Measurements from ENCODE around the gene DRC3. TPM values are rescaled to one million over a fixed set of nuclear protein-coding genes. Genes with fewer than 3 reads are reported as not detected.
A peak's percentile ranks its signal among the peaks of the same experiment; 100 is the strongest.

Gene DRC3
- total and polyA plus RNA-seq, 7 donors: 0.39 to 1.8 (median 0.69) TPM

- ATAC-seq (no peak), DNase-seq (no peak)
- TF ChIP-seq CTCF (IDR thresholded peaks at IDR 0.05): no peak
- Histone ChIP-seq H3K27me3 (ENCODE audit: insufficient read depth in 3 of 3, low read length in 2 of 3) (no peaks in the 10 kb centered on the region), H3K36me3 (ENCODE audit: insufficient read depth in 1 of 2, low read depth in 1 of 2) (peaks cover 0 to 41% of the 10 kb centered on the region in 2 donors), H3K4me3 (no peak overlapping the region), H3K27ac (no peak overlapping the region), H3K9me3 (no peaks in the 10 kb centered on the region), H3K4me1 (peaks cover 10% of the 10 kb centered on the region)
- 94 to 100% (median 95%) methylated on average over 6 of the region's 6 CpGs for WGBS, 3 donors
- intact Hi-C loops (cut with DNase I): no loop called here
Measured at GRCh38 chr17:18014006-18014405, 41.3 kb downstream of the DRC3 start.

- DNase-seq: no peak
- peaks cover 10% of the 10 kb centered on the region for H3K4me1 ChIP-seq
- whole genome bisulfite sequencing, 3 donors: 90 to 94% (median 90%) methylated on average over 5 of the region's 5 CpGs
- H3K4me3 ChIP-seq: no peak overlapping the region
- no peak overlapping the region for H3K27ac ChIP-seq
- TF ChIP-seq CTCF (IDR thresholded peaks at IDR 0.05): no peak
- peaks cover 0 to 44% of the 10 kb centered on the region in 2 donors for H3K36me3 ChIP-seq (ENCODE audit: insufficient read depth in 1 of 2, low read depth in 1 of 2)
- no peak for ATAC-seq
- intact Hi-C loops (cut with DNase I): no loop called here
- no peaks in the 10 kb centered on the region for H3K27me3 ChIP-seq (ENCODE audit: insufficient read depth in 3 of 3, low read length in 2 of 3)
- no peaks in the 10 kb centered on the region for H3K9me3 ChIP-seq
Measured at GRCh38 chr17:18015593-18015992, 42.9 kb downstream of the DRC3 start.

- H3K36me3 ChIP-seq (ENCODE audit: insufficient read depth in 1 of 2, low read depth in 1 of 2): peaks cover 2 to 46% of the 10 kb centered on the region in 2 donors
- ATAC-seq (no peak), DNase-seq (no peak)
- H3K27ac ChIP-seq: no peak overlapping the region
- H3K4me1 ChIP-seq: peaks cover 14% of the 10 kb centered on the region
- WGBS, 3 donors: 94 to 96% (median 94%) methylated on average over 12 of the region's 12 CpGs
- TF ChIP-seq CTCF (IDR thresholded peaks at IDR 0.05): no peak
- no peaks in the 10 kb centered on the region for H3K9me3 ChIP-seq
- no peaks in the 10 kb centered on the region for H3K27me3 ChIP-seq (ENCODE audit: insufficient read depth in 3 of 3, low read length in 2 of 3)
- H3K4me3 ChIP-seq: no peak overlapping the region
- intact Hi-C loops (cut with DNase I): no loop called here
Measured at GRCh38 chr17:18016426-18016825, 43.8 kb downstream of the DRC3 start.

- Histone ChIP-seq H3K27ac (peak overlapping the region; percentile 53), H3K9me3 (no peaks in the 10 kb centered on the region), H3K4me1 (peaks cover 14% of the 10 kb centered on the region), H3K27me3 (ENCODE audit: insufficient read depth in 3 of 3, low read length in 2 of 3) (no peaks in the 10 kb centered on the region), H3K36me3 (ENCODE audit: insufficient read depth in 1 of 2, low read depth in 1 of 2) (peaks cover 2 to 45% of the 10 kb centered on the region in 2 donors), H3K4me3 (no peak overlapping the region)
- ATAC-seq: no peak
- intact Hi-C loops (cut with DNase I): no loop called here
- WGBS, 3 donors: 85 to 92% (median 90%) methylated on average over 3 of the region's 3 CpGs
- TF ChIP-seq CTCF (IDR thresholded peaks at IDR 0.05): no peak
- no peak for DNase-seq
Measured at GRCh38 chr17:18017958-18018357, 45.3 kb downstream of the DRC3 start.

- no peaks in the 10 kb centered on the region for H3K9me3 ChIP-seq
- intact Hi-C loops (cut with DNase I): no loop called here
- H3K4me3 ChIP-seq: no peak overlapping the region
- H3K27ac ChIP-seq: no peak overlapping the region
- H3K36me3 ChIP-seq (ENCODE audit: insufficient read depth in 1 of 2, low read depth in 1 of 2): peaks cover 2 to 43% of the 10 kb centered on the region in 2 donors
- TF ChIP-seq CTCF (IDR thresholded peaks at IDR 0.05): no peak
- H3K27me3 ChIP-seq (ENCODE audit: insufficient read depth in 3 of 3, low read length in 2 of 3): no peaks in the 10 kb centered on the region
- WGBS, 3 donors: 93 to 98% (median 95%) methylated on average over 15 of the region's 15 CpGs
- no peak for ATAC-seq
- H3K4me1 ChIP-seq: peaks cover 14% of the 10 kb centered on the region
- DNase-seq: no peak
Measured at GRCh38 chr17:18018411-18018921, 45.8 kb downstream of the DRC3 start.
